GM19238 (cell line): ENCODE measurements around the gene KLHDC8A.

Experiments
- DNase-seq: peaks from one replicate; pipeline ENCODE4 v3.0.0; 2011; ENCODE audit warnings: low spot score; ENCODE audit not compliant: insufficient read length

Gene KLHDC8A

GRCh38 chr1:205319081-205320018, 37.4 kb downstream of the KLHDC8A start:
- no peak for DNase-seq

GRCh38 chr1:205318231-205318991, 38.3 kb downstream of the KLHDC8A start:
- DNase-seq, result no peak

GRCh38 chr1:205317311-205317917, 39.3 kb downstream of the KLHDC8A start:
- no peak for DNase-seq

- DNase-seq, result no peak
Measured at GRCh38 chr1:205316161-205316566, 40.6 kb downstream of the KLHDC8A start.

- DNase-seq, result no peak
Measured at GRCh38 chr1:205315008-205315618, 41.6 kb downstream of the KLHDC8A start.

GRCh38 chr1:205313563-205314308, 43.0 kb downstream of the KLHDC8A start:
- DNase-seq, result no peak

- no peak for DNase-seq
Measured at GRCh38 chr1:205312866-205313562, 43.7 kb downstream of the KLHDC8A start.

GRCh38 chr1:205310976-205311704, 45.6 kb downstream of the KLHDC8A start:
- DNase-seq, result no peak

- DNase-seq, result no peak
Measured at GRCh38 chr1:205309741-205310140, 47.0 kb downstream of the KLHDC8A start.

- DNase-seq, result no peak
Measured at GRCh38 chr1:205306929-205307566, 49.7 kb downstream of the KLHDC8A start.

- DNase-seq, result no peak
Measured at GRCh38 chr1:205304695-205305070, 52.0 kb downstream of the KLHDC8A start.

GRCh38 chr1:205304046-205304694, 52.6 kb downstream of the KLHDC8A start:
- no peak for DNase-seq

GRCh38 chr1:205303247-205303888, 53.4 kb downstream of the KLHDC8A start:
- DNase-seq, result no peak

- no peak for DNase-seq
Measured at GRCh38 chr1:205301842-205302588, 54.7 kb downstream of the KLHDC8A start.

- no peak for DNase-seq
Measured at GRCh38 chr1:205301205-205301821, 55.4 kb downstream of the KLHDC8A start.

GRCh38 chr1:205300149-205300548, 56.6 kb downstream of the KLHDC8A start:
- DNase-seq, result no peak
